CD4-positive, alpha-beta T cell (primary cell): ENCODE data around the gene SACM1L. TPM values are rescaled to one million over a fixed set of nuclear protein-coding genes. Genes with fewer than 3 reads are reported as not detected.
"Not testable (repeated sequence)": the region's sequence is repeated elsewhere in the genome, so short reads cannot be mapped to it uniquely, and the experiment has no call there.

Source experiments
- ATAC-seq: fragments of 200-7000 bp; cut with Tn5 transposase; one replicate; pipeline ENCODE4 v1.10.0; 2022; ENCODE audit warnings: mild to moderate bottlenecking; ENCODE audit not compliant: poor library complexity
- CTCF ChIA-PET: fragments of 350-600 bp; sonication (Branson Sonifier 250); formaldehyde crosslinking; loops from one replicate; lab custom pipeline; 2021; ENCODE audit warnings: antibody characterized with exemption, inconsistent platforms; lab: Charles Lee
- POLR2A ChIA-PET: fragments of 350-600 bp; sonication (Branson Sonifier 250); formaldehyde crosslinking; loops from one replicate; lab custom pipeline; 2021; ENCODE audit warnings: antibody characterized with exemption, inconsistent platforms; lab: Charles Lee
- DNase-seq, 14 experiments: peaks; one replicate each; pipeline ENCODE4 v3.0.0-alpha.2; 2013 to 2020; ENCODE audit warnings: mixed read lengths in 2 of 14
- H3K27ac ChIP-seq, 2 donors: one replicate each; pipeline versions ENCODE4 v1.5.1 to v1.7.0; 2013; ENCODE audit warnings: low read length in 2 of 2, low read depth in 1 of 2, mild to moderate bottlenecking in 1 of 2
- H3K27me3 ChIP-seq, 2 experiments: 1 replicate in 1 of 2; 2 replicates in 1 of 2; pipeline versions ENCODE4 v1.6.1 to v1.7.0; 2013; ENCODE audit warnings: low read length in 2 of 2, control low read depth in 1 of 2, mild to moderate bottlenecking in 1 of 2, moderate library complexity in 1 of 2; ENCODE audit not compliant: insufficient read depth in 2 of 2, control insufficient read depth in 1 of 2
- H3K36me3 ChIP-seq: one replicate; pipeline ENCODE4 v1.6.1; 2013; ENCODE audit warnings: low read length, control low read depth; ENCODE audit not compliant: insufficient read depth
- H3K4me1 ChIP-seq: one replicate; pipeline ENCODE4 v1.6.1; 2013; ENCODE audit warnings: low read length, control low read depth; ENCODE audit not compliant: insufficient read depth
- H3K4me3 ChIP-seq: one replicate; pipeline ENCODE4 v1.5.1; 2013; ENCODE audit warnings: mild to moderate bottlenecking, low read length, moderate library complexity
- H3K9me3 ChIP-seq, 2 experiments: 1 replicate in 1 of 2; 2 replicates in 1 of 2; pipeline versions ENCODE4 v1.6.1 to v1.7.0; 2013; ENCODE audit warnings: low read length in 2 of 2, mild to moderate bottlenecking in 2 of 2, control low read depth in 1 of 2, moderate library complexity in 1 of 2; ENCODE audit not compliant: control insufficient read depth in 1 of 2, insufficient read depth in 1 of 2
- H3K27ac Mint-ChIP-seq: one replicate; pipeline ENCODE4 v1.8.0; 2020; ENCODE audit warnings: mixed read lengths
- H3K27me3 Mint-ChIP-seq: one replicate; pipeline ENCODE4 v1.8.0; 2021; ENCODE audit warnings: mixed read lengths
- H3K36me3 Mint-ChIP-seq: one replicate; pipeline ENCODE4 v1.8.0; 2021; ENCODE audit warnings: low read depth, mixed read lengths
- H3K4me1 Mint-ChIP-seq: one replicate; pipeline ENCODE4 v1.8.0; 2021; ENCODE audit warnings: low read depth, mixed read lengths
- H3K4me3 Mint-ChIP-seq: one replicate; pipeline ENCODE4 v1.8.0; 2020; ENCODE audit warnings: mild to moderate bottlenecking, mixed read lengths
- H3K9me3 Mint-ChIP-seq: one replicate; pipeline ENCODE4 v1.8.0; 2020; ENCODE audit warnings: mixed read lengths
- CTCF ChIP-seq: fragments of 200-600 bp; IDR thresholded peaks from one replicate; pipeline ENCODE4 v1.8.0; 2022; ENCODE audit warnings: antibody characterized with exemption, mild to moderate bottlenecking
- intact Hi-C, 2 experiments: fragments of 100-400 bp; cut with DNase I in 1 of 2; cut with micrococcal nuclease in 1 of 2; formaldehyde crosslinking; loops; one replicate each; pipeline versions ENCODE4 v1.15.1 to v1.9.0; 2023 to 2025; cut with DNase I, micrococcal nuclease
- total RNA-seq, 174 experiments: library from RNA in 2 of 174; stranded (reverse) in 2 of 174; gene quantifications; one replicate each; pipeline ENCODE4 v1.2.3 and lab custom pipeline; 2021 to 2026

The SACM1L gene
- total RNA-seq, 2 experiments from 2014 or later, result 41.9 to 44.3 TPM

- H3K27ac ChIP-seq, result no peak overlapping the region
- H3K27me3 ChIP-seq, result no peaks in the 10 kb centered on the region
- intact Hi-C loops, result loop anchor here in 1 of 2 experiments (2.0 kb wide), 1 partner anchor 18 kb away; no protein-coding TSS in a partner anchor
- POLR2A ChIA-PET, result no interaction called here
- Mint-ChIP-seq H3K4me3 (peak overlapping the region; percentile 44), H3K36me3 (peaks cover 32% of the 10 kb centered on the region), H3K4me1 (peaks cover 35% of the 10 kb centered on the region), H3K9me3 (peaks cover 2% of the 10 kb centered on the region), H3K27ac (no peak overlapping the region), H3K27me3 (peaks cover 7% of the 10 kb centered on the region)
- DNase-seq (peak in 2 of 14 experiments; percentile 67 to 68), ATAC-seq (no peak)
- peaks cover 2% of the 10 kb centered on the region for H3K36me3 ChIP-seq
- CTCF ChIA-PET, result interaction anchor here (1.2 kb wide), 1 partner anchor 19 kb away, joined by 3 read pairs; no protein-coding TSS in a partner anchor
- TF ChIP-seq CTCF, result no peak
- H3K4me1 ChIP-seq, result peaks cover 10% of the 10 kb centered on the region
- no peaks in the 10 kb centered on the region for H3K9me3 ChIP-seq
- H3K4me3 ChIP-seq, result no peak overlapping the region
Observed at GRCh38 chr3:45684327-45684892, 4.8 kb upstream of the SACM1L start.

GRCh38 chr3:45685722-45686121, 3.5 kb upstream of the SACM1L start:
- Mint-ChIP-seq H3K36me3 (peaks cover 34% of the 10 kb centered on the region), H3K4me1 (peaks cover 37% of the 10 kb centered on the region)
- peaks cover 15% of the 10 kb centered on the region for H3K4me1 ChIP-seq
- H3K9me3 ChIP-seq, H3K27ac Mint-ChIP-seq, H3K27me3 ChIP-seq, H3K9me3 Mint-ChIP-seq, H3K27ac ChIP-seq, H3K36me3 ChIP-seq, H3K27me3 Mint-ChIP-seq, DNase-seq, ATAC-seq, POLR2A ChIA-PET, H3K4me3 Mint-ChIP-seq, H3K4me3 ChIP-seq, CTCF ChIA-PET: not testable (repeated sequence)
- intact Hi-C loops, result loop anchor here in 1 of 2 experiments (2.0 kb wide), 1 partner anchor 19 kb away; no protein-coding TSS in a partner anchor

GRCh38 chr3:45686850-45687249, 2.3 kb upstream of the SACM1L start:
- DNase-seq, result no peak
- POLR2A ChIA-PET, result no interaction called here
- Histone ChIP-seq H3K27ac (no peak overlapping the region), H3K9me3 (no peaks in the 10 kb centered on the region), H3K27me3 (no peaks in the 10 kb centered on the region), H3K4me1 (peaks cover 24% of the 10 kb centered on the region), H3K4me3 (no peak overlapping the region), H3K36me3 (peaks cover 5% of the 10 kb centered on the region)
- Mint-ChIP-seq H3K27me3 (peaks cover 7% of the 10 kb centered on the region), H3K36me3 (peaks cover 43% of the 10 kb centered on the region), H3K9me3 (peaks cover 2% of the 10 kb centered on the region), H3K27ac (no peak overlapping the region), H3K4me3 (peak overlapping the region; percentile 73), H3K4me1 (peaks cover 48% of the 10 kb centered on the region)
- CTCF ChIA-PET, result no interaction called here
- intact Hi-C loops, result no loop called here
- no peak for ATAC-seq
- TF ChIP-seq CTCF, result no peak
